HepG2 (cell line): ENCODE data around the gene PRAMEF12. TPM values are rescaled to one million over a fixed set of nuclear protein-coding genes. Genes with fewer than 3 reads are reported as not detected.

ENCODE experiments used
- ATAC-seq: fragments of 200-7000 bp; cut with Tn5 transposase; 3 replicates; pipeline ENCODE4 v1.9.1; 2020; ENCODE audit warnings: mild to moderate bottlenecking, moderate library complexity
- BruUV-seq: library from RNA; stranded (reverse); fragments of 400-500 nt; replicated peaks from 2 replicates; lab custom pipeline; 2021; lab: Mats Ljungman, UMichigan
- CTCF ChIA-PET: fragments of 300-600 bp; formaldehyde crosslinking; extraction: SDS; loops from one replicate; lab custom pipeline; 2021; ENCODE audit warnings: low total read pairs, inconsistent platforms, low intra/inter-chr PET ratio; lab: Yijun Ruan, JAX
- POLR2A ChIA-PET: fragments of 350-600 bp; sonication (Branson Sonifier 250); formaldehyde crosslinking; loops from one replicate; lab custom pipeline; 2020; ENCODE audit warnings: antibody characterized with exemption, inconsistent platforms; lab: Yijun Ruan, JAX
- DNase-seq: peaks from one replicate; pipeline ENCODE4 v3.0.0-alpha.2; 2015; ENCODE audit warnings: low spot score
- FAIRE-seq: peaks from 3 replicates; lab custom pipeline; 2011; peaks lifted over from hg19 to GRCh38; lab: Jason Lieb, UNC
- H2AFZ ChIP-seq: one replicate; pipeline ENCODE4 v1.6.1; 2011; ENCODE audit warnings: low read length, inconsistent platforms
- H3K27ac ChIP-seq: fragments of 300-600 bp; 3 replicates; pipeline ENCODE4 v1.8.0; 2011; ENCODE audit warnings: mixed run types, mild to moderate bottlenecking, mixed read lengths, low read length, inconsistent platforms; ENCODE audit not compliant: insufficient read depth; ENCODE audit errors: extremely low read length
- H3K27me3 ChIP-seq, 2 experiments: fragments of 200-600 bp in 1 of 2; 2 replicates in 1 of 2; 3 replicates in 1 of 2; pipeline versions ENCODE4 v1.6.0 to v1.8.0; 2011; ENCODE audit warnings: low read length in 2 of 2, mild to moderate bottlenecking in 2 of 2, moderate library complexity in 2 of 2, inconsistent platforms in 1 of 2; ENCODE audit not compliant: insufficient read depth in 2 of 2, control insufficient read depth in 1 of 2
- H3K36me3 ChIP-seq, 2 experiments: fragments of 200-600 bp in 1 of 2; replicated peaks in 1 of 2; 2 replicates in 1 of 2; 3 replicates in 1 of 2; pipeline versions ENCODE4 v1.5.1 to v1.8.0; 2011; ENCODE audit warnings: low read length in 2 of 2, inconsistent platforms in 1 of 2; ENCODE audit not compliant: insufficient read depth in 2 of 2, control insufficient read depth in 1 of 2
- H3K4me1 ChIP-seq: 2 replicates; pipeline ENCODE4 v1.5.1; 2012; ENCODE audit warnings: low read length, inconsistent platforms; ENCODE audit not compliant: insufficient read depth
- H3K4me2 ChIP-seq: 2 replicates; pipeline ENCODE4 v1.6.0; 2011; ENCODE audit warnings: low read depth, low read length, inconsistent platforms
- H3K4me3 ChIP-seq, 3 experiments: fragments of 200-600 bp in 1 of 3; sonication (generic), shearing (Covaris generic) in 1 of 3; replicated peaks in 1 of 3; 2 replicates each; pipeline ENCODE4 v1.5.1; 2011 to 2016; ENCODE audit warnings: low read length in 3 of 3, inconsistent platforms in 2 of 3, low read depth in 2 of 3, mild to moderate bottlenecking in 2 of 3, control low read depth in 1 of 3, mixed read lengths in 1 of 3; ENCODE audit not compliant: insufficient read depth in 1 of 3
- H3K79me2 ChIP-seq: one replicate; pipeline ENCODE4 v1.6.1; 2011; ENCODE audit warnings: low read length, inconsistent platforms; ENCODE audit not compliant: insufficient read depth
- H3K9ac ChIP-seq: 2 replicates; pipeline ENCODE4 v1.6.0; 2011; ENCODE audit warnings: mild to moderate bottlenecking, low read depth, low read length, inconsistent platforms; ENCODE audit not compliant: insufficient read depth
- H3K9me3 ChIP-seq: 2 replicates; pipeline ENCODE4 v1.5.1; 2012; ENCODE audit warnings: mild to moderate bottlenecking, low read length
- H4K20me1 ChIP-seq: 2 replicates; pipeline ENCODE4 v1.6.0; 2011; ENCODE audit warnings: inconsistent platforms, mild to moderate bottlenecking, low read length, moderate library complexity; ENCODE audit not compliant: insufficient read depth
- ARID2 ChIP-seq: sonication (generic); formaldehyde crosslinking; IDR thresholded peaks from 2 replicates; pipeline ENCODE4 v1.8.1; 2022; ENCODE audit warnings: mild to moderate bottlenecking, missing genetic modification reagents, borderline replicate concordance
- PAF1 ChIP-seq: IDR thresholded peaks from 2 replicates; pipeline ENCODE4 v1.6.1; 2016; ENCODE audit warnings: missing genetic modification reagents, missing compliant biosample characterization
- ZHX1 ChIP-seq: sonication (generic); formaldehyde crosslinking; IDR thresholded peaks from 2 replicates; pipeline ENCODE4 v1.8.1; 2022; ENCODE audit warnings: low read depth, mild to moderate bottlenecking, missing genetic modification reagents
- ZNF180 ChIP-seq: sonication (generic); formaldehyde crosslinking; IDR thresholded peaks from 2 replicates; pipeline ENCODE4 v1.4.0; 2020; ENCODE audit warnings: low read depth, missing genetic modification reagents, borderline replicate concordance
- ZNF674 ChIP-seq: sonication (generic); formaldehyde crosslinking; IDR thresholded peaks from 2 replicates; pipeline ENCODE4 v1.5.0; 2020; ENCODE audit warnings: low read depth, mild to moderate bottlenecking, missing genetic modification reagents
- ZNF83 ChIP-seq: sonication (generic); formaldehyde crosslinking; IDR thresholded peaks from 2 replicates; pipeline ENCODE4 v1.4.0; 2020; ENCODE audit warnings: missing genetic modification reagents, mild to moderate bottlenecking, borderline replicate concordance
- WGBS: methylation state at CpG from one replicate; pipeline ENCODE4 v1.1.6; 2017; ENCODE audit warnings: low lambda C conversion rate; 5-methylcytosine and 5-hydroxymethylcytosine counted together
- in situ Hi-C: cut with HindIII; loops from 2 replicates; pipeline ENCODE4 v1.10.0; 2017; ENCODE audit warnings: low pct_unique_long_range_greater_than_20kb; ENCODE audit not compliant: extremely low pct_ligation_motif_present
- intact Hi-C: fragments of 100-400 bp; cut with micrococcal nuclease; formaldehyde crosslinking; loops from one replicate; pipeline ENCODE4 v1.10.0; 2022; ENCODE audit not compliant: unreplicated experiment
- polyA plus RNA-seq, 8 experiments: library from polyadenylated mRNA; depleted of rRNA in 3 of 8; stranded (reverse) in 7 of 8; unstranded in 1 of 8; fragments of >200 nt; fragmentation: Illumina TruSeq in 4 of 8; extraction: Trizol in 4 of 8; gene quantifications; 2 replicates each; pipeline versions ENCODE4 v1.2.1 to v1.2.3, GENCODE V29; 2011 to 2016; ENCODE audit warnings: low read depth in 4 of 8, missing spikeins in 1 of 8, mixed read lengths in 1 of 8; ENCODE audit not compliant: insufficient read depth in 1 of 8
- total RNA-seq, 5 experiments: library from RNA; depleted of rRNA; stranded (reverse); fragments of >200 nt; fragmentation: Illumina TruSeq; extraction: Trizol; gene quantifications; 2 replicates each; pipeline ENCODE4 v1.2.3, GENCODE V29; 2016; ENCODE audit warnings: low read depth in 1 of 5

PRAMEF12 gene
- total and polyA plus RNA-seq, 2 of the 13 experiments (the other 11 are each of a cell fraction or from before 2014, with no cell fraction given): not detected

- Histone ChIP-seq H3K9me3 (no peaks in the 10 kb centered on the region), H3K4me3 (no peak overlapping the region), H3K4me2 (no peak overlapping the region), H3K4me1 (no peaks in the 10 kb centered on the region), H3K27me3 (peaks cover 1 to 27% of the 10 kb centered on the region in 2 experiments; a peak in 3 of 5 replicates), H4K20me1 (no peaks in the 10 kb centered on the region), H3K9ac (no peak overlapping the region)
- in situ Hi-C loops: no loop called here
- CTCF ChIA-PET: no interaction called here
- intact Hi-C loops: no loop called here
- FAIRE-seq: no peak
- POLR2A ChIA-PET: no interaction called here
- WGBS: 0% methylated on average over 2 of the region's 2 CpGs
- TF ChIP-seq ZNF674: no peak
- TF ChIP-seq ZHX1 (CRISPR knock-in tag): no peak
- no peak for TF ChIP-seq ZNF83 (CRISPR knock-in tag)
- no peak for TF ChIP-seq ARID2 (CRISPR knock-in tag)
- TF ChIP-seq ZNF180 (CRISPR knock-in tag): no peak
- no peak for TF ChIP-seq PAF1 (CRISPR knock-in tag)
- TF ChIP-seq, all 625 proteins: peak for 0
- Histone ChIP-seq H2AFZ (no peak overlapping the region), H3K36me3 (no peaks in the 10 kb centered on the region), H3K79me2 (no peaks in the 10 kb centered on the region), H3K27ac (no peak overlapping the region)
- DNase-seq: no peak
- BruUV-seq: no TSS peak
- no peak for ATAC-seq
Measured at GRCh38 chr1:12769031-12769430, 4.5 kb upstream of the PRAMEF12 start.
